ENCODE results near the gene JMJD8. TPM values are rescaled to one million over a fixed set of nuclear protein-coding genes. Genes with fewer than 3 reads are reported as not detected.

Gene JMJD8
- total RNA-seq, 1 experiment from 2014 or later: 81.3 TPM

- peak; percentile 72 for DNase-seq
- CTCF ChIA-PET: no interaction called here
Measured at GRCh38 chr16:679814-680624, 4.1 kb downstream of the JMJD8 start, which contains the start of gene STUB1. Gene STUB1 (plus strand): TSS chr16:680410. CDS start chr16:680526, 116 bp downstream.

GRCh38 chr16:678858-679813 is 5.0 kb downstream of the JMJD8 start:
- Histone ChIP-seq H3F3A (ENCODE audit: low read length, unreplicated experiment) (no peaks in the 10 kb centered on the region), H4K20me1 (ENCODE audit: low read length) (peaks cover 10% of the 10 kb centered on the region; the same call in 1 of the 2 replicates), H3K9ac (ENCODE audit: low read length) (no peak overlapping the region), H2AFZ (ENCODE audit: low read length) (no peak overlapping the region), H3K79me2 (ENCODE audit: low read length) (peaks cover 35% of the 10 kb centered on the region), H3K4me3 (ENCODE audit: low read length) (peak overlapping the region; percentile 42; the same call in 1 of the 2 replicates), H3K27ac (ENCODE audit: low read length) (no peak overlapping the region), H3K9me2 (replicated peaks; ENCODE audit: low read length) (no peaks in the 10 kb centered on the region), H3K36me3 (ENCODE audit: low read depth, low read length) (peaks cover 6% of the 10 kb centered on the region), H3K4me1 (ENCODE audit: insufficient read depth, low read length) (peaks cover 26% of the 10 kb centered on the region), H3K4me2 (ENCODE audit: low read length) (peak overlapping the region; percentile 71), H3K9me3 (ENCODE audit: low read length) (no peaks in the 10 kb centered on the region), H3K27me3 (ENCODE audit: low read length) (no peaks in the 10 kb centered on the region)
- ATAC-seq (peak; percentile 1), DNase-seq (peak; percentile 12)
- POLR2A ChIA-PET (ENCODE audit: unreplicated experiment): no interaction called here
- BruUV-seq (replicated peaks): no TSS peak
- intact Hi-C loops (cut with micrococcal nuclease): no loop called here
- CTCF ChIA-PET: no interaction called here
- TF ChIP-seq EZH2 (IDR thresholded peaks at IDR 0.05; ENCODE audit: low read length, unreplicated experiment) (no peak), CTCF (conservative IDR thresholded peaks at IDR 0.05; ENCODE audit: low read depth, low read length) (no peak), EZH2phosphoT487 (IDR thresholded peaks at IDR 0.05; ENCODE audit: borderline replicate concordance, low read length) (no peak)

More at GRCh38 chr16:679814-680624, 4.1 kb downstream of the JMJD8 start, which contains the start of gene STUB1:
- H3K36me3 ChIP-seq (ENCODE audit: low read depth, low read length): peaks cover 6% of the 10 kb centered on the region
- H3K9me2 ChIP-seq (replicated peaks; ENCODE audit: low read length): no peaks in the 10 kb centered on the region
- H3K9me3 ChIP-seq (ENCODE audit: low read length): no peaks in the 10 kb centered on the region
- ATAC-seq: peak; percentile 23
- peaks cover 10% of the 10 kb centered on the region; the same call in 1 of the 2 replicates for H4K20me1 ChIP-seq (ENCODE audit: low read length)
- H3K27me3 ChIP-seq (ENCODE audit: low read length): no peaks in the 10 kb centered on the region
- TF ChIP-seq EZH2phosphoT487 (IDR thresholded peaks at IDR 0.05; ENCODE audit: borderline replicate concordance, low read length) (no peak), EZH2 (IDR thresholded peaks at IDR 0.05; ENCODE audit: low read length, unreplicated experiment) (no peak), CTCF (conservative IDR thresholded peaks at IDR 0.05; ENCODE audit: low read depth, low read length) (no peak)
- POLR2A ChIA-PET (ENCODE audit: unreplicated experiment): no interaction called here
- no TSS peak for BruUV-seq (replicated peaks)
- H2AFZ ChIP-seq (ENCODE audit: low read length): peak within 1 kb of the TSS; percentile 71
- H3K4me1 ChIP-seq (ENCODE audit: insufficient read depth, low read length): peaks cover 26% of the 10 kb centered on the region
- H3K4me2 ChIP-seq (ENCODE audit: low read length): peak within 1 kb of the TSS; percentile 90
- H3F3A ChIP-seq (ENCODE audit: low read length, unreplicated experiment): no peaks in the 10 kb centered on the region
- peaks cover 35% of the 10 kb centered on the region for H3K79me2 ChIP-seq (ENCODE audit: low read length)
- peak within 1 kb of the TSS; percentile 78 for H3K4me3 ChIP-seq (ENCODE audit: low read length)
- H3K9ac ChIP-seq (ENCODE audit: low read length): peak within 1 kb of the TSS; percentile 74
- intact Hi-C loops (cut with micrococcal nuclease): no loop called here
- peak within 1 kb of the TSS; percentile 59 for H3K27ac ChIP-seq (ENCODE audit: low read length)

Data from PC-3 (cell line).